ENCODE data around the gene UGCG. TPM values are rescaled to one million over a fixed set of nuclear protein-coding genes. Genes with fewer than 3 reads are reported as not detected.
A peak's percentile ranks its signal among the peaks of the same experiment; 100 is the strongest.
"Not testable (repeated sequence)": the region's sequence is repeated elsewhere in the genome, so short reads cannot be mapped to it uniquely, and the experiment has no call there.

UGCG gene
- polyA plus RNA-seq, 2 of the 4 experiments (the other 2 are of a cell fraction) = 11.6 to 25.9 TPM

DNA sequence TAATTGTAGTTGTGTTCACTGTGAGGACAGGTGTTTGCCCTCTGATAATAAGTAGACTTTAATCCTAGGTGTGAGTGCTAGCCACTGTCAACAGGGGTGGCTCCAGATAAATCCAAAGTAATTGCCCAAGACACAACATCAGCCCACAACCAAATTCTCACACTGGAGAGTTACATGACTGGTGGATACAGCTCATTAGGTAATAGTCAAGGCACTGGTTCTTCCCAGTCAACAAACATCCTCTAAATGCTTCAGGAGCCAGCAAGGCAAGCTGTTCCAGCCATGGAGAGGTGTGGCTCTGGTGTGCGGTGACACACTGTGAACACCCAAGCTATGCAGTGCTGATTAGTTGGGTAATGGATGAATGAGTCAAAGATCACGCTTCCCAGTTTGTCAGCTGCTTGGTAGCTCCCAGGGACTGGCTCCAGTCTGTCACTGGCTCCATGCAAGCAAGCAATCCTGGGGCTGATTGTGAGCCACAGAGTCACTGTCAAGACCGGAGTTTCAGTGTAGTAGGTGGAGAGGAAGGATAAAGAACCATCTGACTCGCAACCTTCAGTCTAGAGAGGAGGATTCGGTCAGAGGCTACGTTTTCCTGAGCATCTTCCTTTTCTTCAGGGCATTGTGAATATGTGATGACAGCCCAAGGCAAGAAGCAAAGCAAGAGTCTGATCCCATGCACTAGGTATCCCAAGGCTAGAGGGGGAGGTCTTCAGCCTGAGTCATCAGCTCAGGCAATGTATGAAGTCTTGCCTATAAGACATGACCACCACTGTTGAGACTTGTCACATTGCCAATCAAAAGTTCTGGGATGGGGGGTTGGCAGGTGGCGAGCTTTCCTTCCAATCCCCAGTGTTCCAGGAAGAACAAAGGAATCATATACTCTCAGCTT is 63.1 kb downstream of the UGCG start:
- POLR2A ChIA-PET = interaction anchor here (0.5 to 0.9 kb wide), 2 partner anchors 63 to 1261 kb away, joined by 3 to 5 read pairs; partner anchors contain the start of genes FKBP15, SLC31A1 and UGCG
- Histone ChIP-seq H3K4me3 (no peak overlapping the region), H3K4me1 (peaks cover 59% of the 10 kb centered on the region), H3K9me3 (no peaks in the 10 kb centered on the region), H3K4me2 (peak overlapping the region; percentile 83), H3K27ac (peak overlapping the region; percentile 77 to 89; a peak in 5 of 6 replicates)
- WGBS (ENCODE audit: missing lambda C conversion rate) = 23% methylated on average over 7 of the region's 7 CpGs
- CTCF ChIA-PET = interaction anchor here (0.9 to 2.3 kb wide), 3 partner anchors 14 to 63 kb away, joined by 3 to 7 read pairs (median 3); no protein-coding TSS in a partner anchor
- DNase-seq (ENCODE audit: low read depth in 1 of 2, low spot score in 1 of 2) (peak; percentile 73 to 75), ATAC-seq (peak; percentile 71 to 90), FAIRE-seq (no peak)
- no peak for TF ChIP-seq FOSL2 (IDR thresholded peaks at IDR 0.05)
- peak; percentile 73 for TF ChIP-seq FOSL2 (CRISPR knock-in tag; IDR thresholded peaks at IDR 0.05)
- no peak for TF ChIP-seq TFCP2L1 (CRISPR knock-in tag; IDR thresholded peaks at IDR 0.05)
- TF ChIP-seq JUNB (IDR thresholded peaks at IDR 0.05) = peak; percentile 35; the same call in 1 of the 2 replicates
- 0 out of 2 replicates have a peak, but pooled peaks have one; percentile 17 for TF ChIP-seq MAX (IDR thresholded peaks at IDR 0.05)
- TF ChIP-seq ATOH8 (CRISPR knock-in tag; IDR thresholded peaks at IDR 0.05; ENCODE audit: low read depth) = peak; percentile 12; the same call in 1 of the 2 replicates

GRCh38 chr9:111960485-111960884 is 63.9 kb downstream of the UGCG start:
- 59% methylated on average over 4 of the region's 4 CpGs for WGBS (ENCODE audit: missing lambda C conversion rate)
- Histone ChIP-seq H3K4me2 (peak overlapping the region; percentile 83), H3K27ac (peak overlapping the region; percentile 77 to 89; a peak in 5 of 6 replicates), H3K4me1 (peaks cover 66% of the 10 kb centered on the region)
- POLR2A ChIA-PET; FAIRE-seq; ATAC-seq; H3K4me3 ChIP-seq; H3K9me3 ChIP-seq; DNase-seq (ENCODE audit: low read depth in 1 of 2, low spot score in 1 of 2): not testable (repeated sequence)
- CTCF ChIA-PET = interaction anchor here (0.7 to 2.7 kb wide), 5 partner anchors 13 to 230 kb away, joined by 3 to 11 read pairs (median 4); no protein-coding TSS in a partner anchor
- TF ChIP-seq CEBPB (IDR thresholded peaks at IDR 0.05) = peak; percentile 67 to 77; a peak in 3 of 4 replicates

GRCh38 chr9:111961009-111961408 is 64.4 kb downstream of the UGCG start:
- TF ChIP-seq BCL3 (IDR thresholded peaks at IDR 0.05) = no peak
- TF ChIP-seq FOSB (CRISPR knock-in tag; IDR thresholded peaks at IDR 0.05) = no peak
- no peak for TF ChIP-seq SREBF2 (IDR thresholded peaks at IDR 0.05)
- TF ChIP-seq MAZ (IDR thresholded peaks at IDR 0.05; ENCODE audit: borderline replicate concordance, low read depth, low read length) = no peak
- TF ChIP-seq REST (IDR thresholded peaks at IDR 0.05) = no peak
- TF ChIP-seq KDM5A (IDR thresholded peaks at IDR 0.05) = no peak
- no peak for TF ChIP-seq JUNB (IDR thresholded peaks at IDR 0.05)
- TF ChIP-seq BHLHE40 (IDR thresholded peaks at IDR 0.05; ENCODE audit: low read depth, low read length) = no peak
- no peak for TF ChIP-seq CBX2 (IDR thresholded peaks at IDR 0.05; ENCODE audit: borderline replicate concordance, low read depth)
- no peak for TF ChIP-seq ZNF302 (CRISPR knock-in tag; IDR thresholded peaks at IDR 0.05)
- no peak for TF ChIP-seq NFE2L2 (conservative IDR thresholded peaks at IDR 0.05; ENCODE audit: low read length)
- TF ChIP-seq NR3C1 (IDR thresholded peaks at IDR 0.05) = no peak
- no peak for TF ChIP-seq JUN (IDR thresholded peaks at IDR 0.05)
- no peak for TF ChIP-seq HEYL (CRISPR knock-in tag; IDR thresholded peaks at IDR 0.05)
- TF ChIP-seq CHD2 (IDR thresholded peaks at IDR 0.05; ENCODE audit: low read length, partially characterized antibody) = no peak
- no peak for TF ChIP-seq HOXA7 (CRISPR knock-in tag; IDR thresholded peaks at IDR 0.05)
- ChIA-PET POLR2A (no interaction called here), CTCF (interaction anchor here (0.7 to 2.7 kb wide), 7 partner anchors 10 to 230 kb away, joined by 3 to 11 read pairs (median 4); no protein-coding TSS in a partner anchor)
- H3K27ac ChIP-seq = peak overlapping the region; percentile 77 to 89; a peak in 4 of 6 replicates
- H3K4me2 ChIP-seq = peak overlapping the region; percentile 83
- ATAC-seq = no peak
- H3K4me3 ChIP-seq = no peak overlapping the region
- DNase-seq (ENCODE audit: low read depth in 1 of 2, low spot score in 1 of 2) = no peak
- H3K4me1 ChIP-seq = peaks cover 70% of the 10 kb centered on the region
- 14% methylated on average over 2 of the region's 2 CpGs for WGBS (ENCODE audit: missing lambda C conversion rate)
- no peaks in the 10 kb centered on the region for H3K9me3 ChIP-seq
- no peak for FAIRE-seq
